ENCODE results near the gene HKDC1.
"Not testable (repeated sequence)": the region's sequence is repeated elsewhere in the genome, so short reads cannot be mapped to it uniquely, and the experiment has no call there.

Gene HKDC1

GRCh38 chr10:69220041-69220451 lies at the start of gene HKDC1:
Gene HKDC1 (plus strand): TSS chr10:69220332. CDS start chr10:69220436, 104 bp downstream.
- no peak for DNase-seq

DNA sequence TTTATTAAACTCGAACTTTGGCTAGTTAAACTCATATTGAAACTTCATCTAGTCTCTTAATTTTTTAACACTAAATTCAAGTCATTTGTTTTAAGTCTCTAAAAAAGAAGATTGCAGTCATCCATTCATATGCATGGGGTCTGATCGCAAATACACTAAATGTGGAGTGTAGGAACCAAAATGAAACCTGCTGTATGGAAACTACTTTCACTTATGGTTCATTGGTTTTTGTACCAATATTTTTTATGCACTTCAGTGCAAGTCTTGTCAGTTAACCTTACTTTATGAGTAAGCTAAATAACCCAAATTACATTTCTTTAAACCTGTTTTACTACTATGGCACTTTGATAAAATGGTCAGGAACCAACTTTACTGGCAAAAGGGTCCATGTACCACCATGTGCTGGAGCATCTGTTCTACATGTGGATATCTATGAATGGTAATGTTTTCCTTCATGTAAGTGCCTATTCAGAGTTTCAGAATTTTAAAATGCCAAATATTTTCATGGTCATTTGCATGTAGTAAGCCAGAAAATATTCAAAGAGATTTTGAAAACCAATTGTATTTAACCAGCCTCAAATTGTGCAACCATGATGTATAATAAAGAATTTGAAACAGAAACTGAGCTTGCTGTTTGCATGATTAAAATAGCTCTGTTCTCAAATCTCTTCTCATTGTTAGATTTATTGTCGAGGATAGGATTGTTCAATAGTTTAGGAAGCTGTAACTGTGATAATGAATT lies 47.7 kb upstream of the HKDC1 start:
- no peak for DNase-seq

DNA sequence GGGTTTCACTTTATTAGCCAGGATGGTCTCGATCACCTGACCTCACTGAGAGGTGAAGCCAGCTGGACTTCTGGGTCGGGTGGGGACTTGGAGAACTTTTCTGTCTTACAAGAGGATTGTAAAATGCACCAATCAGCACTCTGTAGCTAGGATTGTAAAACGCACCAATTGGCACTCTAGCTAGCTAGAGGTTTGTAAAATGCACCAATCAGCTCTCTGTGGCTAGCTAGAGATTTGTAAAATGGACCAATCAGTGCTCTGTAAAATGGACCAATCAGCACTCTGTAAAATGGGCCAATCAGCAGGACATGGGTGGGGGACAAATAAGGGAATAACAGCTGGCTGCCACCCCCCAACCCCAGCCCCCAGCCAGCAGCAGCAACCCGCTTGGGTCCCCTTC lies 44.8 kb upstream of the HKDC1 start:
- DNase-seq: not testable (repeated sequence)

- no peak for DNase-seq
These were observed 43.3 kb upstream of the HKDC1 start for GRCh38 chr10:69176823-69177222.

DNA sequence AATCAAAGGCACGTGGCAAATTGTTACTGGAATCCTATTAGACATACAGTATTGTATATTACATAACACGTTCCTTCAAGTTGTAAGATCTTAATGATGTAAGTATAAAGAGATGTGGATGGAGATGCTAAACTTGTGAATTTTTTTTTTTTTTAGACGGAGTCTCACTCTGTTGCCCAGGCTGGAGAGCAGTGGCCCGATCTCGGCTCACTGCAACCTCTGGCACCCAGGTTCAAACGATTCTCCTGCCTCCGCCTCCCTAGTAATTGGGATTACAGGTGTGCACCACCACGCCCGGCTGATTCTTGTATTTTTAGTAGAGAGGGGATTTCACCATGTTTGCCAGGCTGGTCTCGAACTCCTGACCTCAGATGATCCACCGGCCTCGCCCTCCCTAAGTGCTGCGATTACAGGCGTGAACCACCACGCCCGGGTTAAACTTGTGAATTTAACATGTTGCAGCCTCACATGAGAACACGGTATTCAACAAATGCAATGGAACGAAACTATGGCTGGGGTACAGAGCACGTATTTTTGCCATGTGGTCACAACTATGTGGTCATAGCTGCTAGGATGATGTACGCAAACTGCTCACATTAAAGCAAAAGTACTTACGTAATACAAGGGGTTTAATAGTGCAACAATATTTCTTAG lies 40.9 kb upstream of the HKDC1 start:
- no peak for DNase-seq

DNA sequence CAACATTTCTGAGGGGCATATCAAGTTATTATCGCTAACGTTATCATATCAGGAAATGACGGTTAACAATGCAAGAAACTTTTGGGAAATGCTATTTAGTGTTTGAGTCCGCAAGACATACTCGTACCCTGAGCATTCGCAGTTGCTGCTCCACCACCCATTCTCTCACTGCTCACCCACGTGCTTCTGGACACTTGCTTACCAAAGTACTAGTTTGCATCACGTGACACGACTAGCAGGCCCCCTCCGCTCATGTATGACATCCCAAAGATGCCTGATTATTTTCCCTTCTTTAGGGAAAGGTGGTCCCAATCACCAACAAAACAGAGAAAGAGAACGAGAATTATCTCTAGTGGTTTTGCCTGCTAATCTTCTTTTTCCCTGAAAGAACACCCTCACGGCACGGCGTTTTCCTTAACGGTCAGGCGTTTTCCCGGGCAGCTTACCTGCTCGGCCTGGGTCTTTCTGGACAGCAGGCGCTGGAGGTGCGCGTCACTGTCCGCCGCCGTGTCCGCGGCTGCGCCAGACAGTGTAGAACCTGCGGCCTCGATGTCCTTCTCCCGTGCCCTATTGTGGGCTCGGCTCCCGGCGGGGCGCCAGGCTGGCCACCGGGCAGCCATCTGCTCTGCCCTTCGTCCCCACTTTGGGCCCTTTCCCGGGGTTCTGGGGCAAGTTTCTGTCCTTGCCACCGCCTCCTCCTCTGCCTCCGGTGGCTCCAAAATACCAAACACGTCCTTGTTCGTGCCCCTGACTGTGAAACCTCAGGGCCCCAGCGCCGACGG lies 40.2 kb upstream of the HKDC1 start, which contains the start of gene SUPV3L1:
TSS of gene SUPV3L1 (plus strand) at position 492 of the 782 bp plus-strand sequence. CDS start at position 550, 58 bp downstream.
- peak; percentile 93 for DNase-seq

- DNase-seq: no peak
These were observed 39.5 kb upstream of the HKDC1 start for GRCh38 chr10:69180525-69181204.

GRCh38 chr10:69181433-69181832 lies 38.7 kb upstream of the HKDC1 start:
- DNase-seq: no peak

GRCh38 chr10:69182005-69182404 lies 38.1 kb upstream of the HKDC1 start:
- no peak for DNase-seq

- no peak for DNase-seq
These were observed 33.6 kb upstream of the HKDC1 start for GRCh38 chr10:69186524-69186923.

DNA sequence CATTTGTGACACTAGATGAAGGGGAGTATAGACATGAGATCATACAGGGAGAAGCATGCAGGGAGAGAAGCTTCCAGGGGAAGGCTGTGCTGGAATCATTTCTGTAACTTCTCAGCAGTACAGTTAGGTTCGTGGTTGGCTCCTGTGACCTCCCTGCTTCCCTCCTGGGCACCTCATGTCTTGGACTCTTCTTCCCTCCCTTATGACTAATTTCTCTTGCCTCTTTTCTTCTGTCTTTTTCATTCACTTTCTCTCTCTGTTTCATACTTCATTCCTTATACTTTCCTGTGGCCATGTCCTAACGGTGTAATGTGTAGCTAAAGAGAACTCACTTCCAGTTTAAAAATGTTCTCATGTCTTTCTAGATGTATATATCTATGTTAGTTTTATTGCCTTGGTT lies 19.1 kb upstream of the HKDC1 start:
- DNase-seq: no peak

DNA sequence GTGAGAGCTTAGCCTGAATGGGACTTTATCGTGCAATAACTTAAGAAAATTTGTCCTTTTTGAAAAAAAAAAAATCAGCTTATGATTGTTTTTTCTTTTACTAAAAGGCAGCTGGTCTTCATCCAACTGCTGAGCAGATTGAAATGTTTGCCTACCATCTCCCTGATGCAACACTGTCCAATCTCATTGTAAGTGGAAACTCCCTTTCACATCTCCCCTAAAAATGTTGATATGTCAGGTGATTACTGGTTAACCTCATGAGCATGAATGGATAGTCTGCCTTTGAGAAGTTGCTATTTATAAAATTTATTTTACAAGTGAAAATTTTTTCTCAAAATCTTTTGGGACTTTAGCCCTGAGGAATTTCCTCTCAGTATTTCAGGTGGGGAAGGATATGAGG lies 17.8 kb upstream of the HKDC1 start:
- no peak for DNase-seq

DNA sequence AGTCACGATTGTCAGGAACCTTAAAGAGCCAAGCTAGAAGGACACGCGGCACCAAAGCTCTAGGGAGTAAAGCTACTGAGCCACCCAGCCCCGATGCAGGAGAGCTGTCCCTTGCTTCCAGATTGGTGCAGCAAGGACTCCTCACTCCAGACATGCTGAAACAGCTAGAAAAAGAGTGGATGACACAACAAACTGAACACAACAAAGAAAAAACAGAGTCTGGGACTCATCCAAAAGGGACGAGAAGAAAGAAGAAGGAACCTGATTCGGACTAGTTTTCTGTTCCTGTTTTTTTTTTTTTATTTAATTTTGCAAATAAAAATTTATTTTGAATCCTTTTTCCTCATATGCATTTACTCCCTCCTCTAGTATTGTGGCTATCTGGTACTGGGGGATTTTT lies 11.4 kb upstream of the HKDC1 start:
- DNase-seq: no peak

DNA sequence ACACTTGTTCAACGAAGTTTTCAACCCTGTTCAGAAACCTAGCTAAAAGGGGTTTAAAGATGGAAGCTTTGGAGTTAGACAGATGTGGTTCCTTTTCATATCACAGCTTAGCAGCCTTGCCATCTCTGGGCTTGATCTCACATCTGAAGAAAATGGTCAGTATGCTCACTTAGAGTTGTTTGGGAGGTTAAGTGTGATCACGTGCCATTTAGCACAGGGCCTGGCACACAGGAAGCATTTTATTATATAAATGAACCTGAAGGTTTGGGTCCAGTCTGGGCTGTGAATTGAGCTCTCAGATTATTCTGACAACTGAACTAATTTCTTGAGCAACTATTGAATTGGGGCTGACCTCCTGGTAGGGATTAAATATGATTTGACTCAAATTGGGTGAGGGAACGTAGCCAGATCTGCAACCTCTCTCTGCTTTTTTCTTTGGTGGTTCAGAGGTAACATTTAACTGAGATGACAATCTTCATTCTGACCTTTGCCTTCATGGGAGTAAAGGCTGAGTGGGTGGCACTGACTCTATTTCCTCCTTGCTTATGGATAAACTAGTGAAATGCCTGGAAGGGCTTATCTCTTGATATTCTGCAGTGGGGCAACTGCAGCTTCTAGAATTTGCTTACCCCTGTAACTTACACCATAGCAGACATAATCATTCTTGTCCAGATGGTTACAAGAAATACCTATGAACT lies 10.2 kb upstream of the HKDC1 start:
- DNase-seq: no peak

- no peak for DNase-seq
These were observed 9.0 kb upstream of the HKDC1 start for GRCh38 chr10:69211104-69211503.

DNA sequence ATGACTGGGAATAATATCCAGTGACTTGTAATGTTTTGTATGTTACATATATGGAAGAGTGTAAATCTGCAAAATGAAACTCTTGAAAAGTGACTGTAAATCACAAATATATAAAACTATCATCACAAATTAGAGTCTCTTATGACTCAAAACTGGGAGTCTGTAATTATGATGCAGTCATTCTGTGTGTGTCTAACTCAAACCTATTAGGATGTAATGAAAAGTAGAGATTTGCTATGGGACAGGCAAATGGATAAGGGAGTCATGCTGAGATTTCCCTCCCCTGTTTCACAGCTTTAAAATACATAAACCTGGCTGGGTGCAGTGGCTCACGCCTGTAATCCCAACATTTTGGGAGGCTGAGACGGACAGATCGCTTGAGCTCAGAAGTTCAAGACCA lies 8.6 kb upstream of the HKDC1 start:
- DNase-seq: no peak

DNA sequence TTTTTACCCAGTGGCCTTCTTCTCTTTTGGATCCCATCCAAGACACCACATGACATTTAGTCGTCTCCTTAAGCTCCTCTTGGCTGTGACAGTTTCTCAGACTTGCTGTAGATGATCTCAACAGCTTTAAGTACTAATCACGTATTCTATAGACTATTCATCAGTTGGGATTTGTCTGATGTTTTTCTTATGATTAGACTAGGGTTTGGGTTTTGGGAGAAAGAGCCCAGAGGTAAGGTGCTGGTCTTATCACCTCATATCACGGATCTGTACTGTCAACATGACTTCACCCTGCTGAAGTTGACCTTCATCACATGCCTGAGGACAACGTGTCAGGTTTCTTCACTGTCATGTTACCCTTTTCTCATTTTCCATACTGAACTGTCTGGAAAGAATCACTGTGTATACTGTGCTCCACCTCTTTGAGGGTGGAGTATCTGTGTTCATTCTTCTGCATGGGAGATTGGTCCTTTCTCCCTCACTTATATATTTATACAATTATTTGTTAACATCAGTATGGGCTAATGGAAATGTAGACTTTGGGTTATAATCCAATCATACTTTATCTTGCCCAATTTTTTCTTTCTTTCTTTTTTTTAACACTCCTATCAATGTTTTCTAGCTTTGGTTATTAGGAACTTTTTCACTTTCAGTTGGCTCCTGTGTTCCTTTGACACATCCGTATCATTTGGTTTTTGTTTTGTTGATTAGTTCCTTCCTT lies 6.4 kb upstream of the HKDC1 start:
- no peak for DNase-seq

GRCh38 chr10:69214666-69215131 lies 5.4 kb upstream of the HKDC1 start:
- DNase-seq: no peak

DNA sequence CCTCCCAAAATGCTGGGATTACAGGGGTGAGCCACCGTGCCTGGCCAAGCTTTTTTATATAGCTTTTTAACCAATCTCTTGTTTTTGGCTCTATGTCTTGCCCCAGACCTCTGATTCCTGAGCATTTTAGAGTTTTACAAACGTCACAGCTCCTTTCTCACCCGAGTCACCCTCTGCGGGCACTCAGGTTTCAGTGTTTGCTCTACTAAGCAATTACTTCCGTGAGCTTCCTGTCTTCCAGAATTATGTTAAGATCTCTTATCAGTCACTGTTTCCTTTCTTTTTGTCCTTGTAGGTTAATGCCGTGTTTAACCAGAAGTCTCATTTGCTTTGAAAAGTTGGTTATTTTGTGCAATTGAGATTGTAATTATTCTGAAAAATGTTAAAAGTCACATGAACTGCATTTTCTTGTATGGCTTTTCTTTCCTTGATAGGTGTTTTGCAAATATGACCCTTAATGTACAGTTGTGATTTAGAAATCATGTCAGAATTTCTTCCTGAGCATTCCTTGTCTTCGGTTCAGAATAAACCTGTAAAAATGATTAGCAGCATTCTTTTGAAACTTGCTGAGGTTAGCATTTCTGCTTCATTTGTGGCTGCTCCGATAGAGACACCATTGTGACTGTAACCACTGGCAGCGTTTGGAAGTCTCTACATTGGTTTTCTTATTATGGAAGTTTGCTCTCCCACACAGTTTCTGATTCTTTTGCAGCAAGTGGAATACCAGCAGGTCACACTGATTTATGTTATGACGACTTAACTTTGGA lies 4.5 kb upstream of the HKDC1 start:
- DNase-seq: no peak

- DNase-seq: no peak
These were observed 3.5 kb upstream of the HKDC1 start for GRCh38 chr10:69216577-69217118.
